HTR-8/SVneo (cell line): ENCODE results near the gene CCDC32.

Source experiments
- DNase-seq: peaks from one replicate; pipeline ENCODE4 v3.0.0; 2011; ENCODE audit warnings: low spot score, mixed read lengths; ENCODE audit not compliant: insufficient read length
- FAIRE-seq: peaks from 2 replicates; lab custom pipeline; 2011; peaks lifted over from hg19 to GRCh38; lab: Jason Lieb, UNC

The CCDC32 gene

DNA sequence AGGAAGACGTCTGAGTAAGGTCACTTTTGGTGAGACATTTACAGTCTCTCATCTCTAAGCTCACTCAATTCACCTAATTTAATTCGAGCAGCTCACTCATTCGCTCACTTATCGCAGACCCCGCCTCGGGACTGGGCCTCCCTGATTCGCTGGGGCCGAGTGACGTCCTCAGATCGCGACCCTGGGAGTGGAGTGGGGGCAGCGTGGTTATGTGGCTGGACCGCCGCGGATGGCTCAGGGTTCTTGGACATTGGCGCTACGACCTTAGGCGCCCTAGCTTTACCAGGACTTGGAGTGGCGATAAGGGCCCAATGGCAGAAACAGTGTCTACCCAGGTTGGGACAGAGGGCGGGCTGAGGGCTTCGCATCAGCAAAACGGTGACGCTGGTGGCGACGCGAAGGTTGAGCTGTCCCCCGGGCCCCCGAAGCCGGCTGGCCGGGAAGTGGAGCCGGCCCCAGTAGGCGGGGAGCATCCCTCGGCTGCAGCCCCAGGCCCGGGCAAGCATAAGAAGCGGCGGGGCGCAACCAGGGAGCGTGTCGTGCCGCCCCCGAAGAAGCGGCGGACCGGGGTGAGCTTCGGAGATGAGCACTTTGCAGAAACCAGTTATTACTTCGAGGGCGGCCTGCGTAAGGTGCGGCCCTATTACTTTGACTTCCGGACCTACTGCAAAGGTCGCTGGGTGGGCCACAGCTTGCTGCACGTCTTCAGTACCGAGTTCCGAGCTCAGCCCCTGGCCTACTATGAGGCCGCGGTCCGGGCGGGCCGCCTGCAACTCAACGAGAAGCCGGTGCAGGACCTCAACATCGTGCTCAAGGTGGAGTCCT is 4.5 kb upstream of the CCDC32 start, which contains the start of gene RPUSD2:
Gene RPUSD2 (plus strand): TSS at position 171 of the 825 bp plus-strand sequence. CDS start 39 bp downstream, at position 210.
- peak; percentile 92 for DNase-seq
- peak; percentile 26 for FAIRE-seq

GRCh38 chr15:40567111-40567510 is 2.3 kb upstream of the CCDC32 start:
- DNase-seq (no peak), FAIRE-seq (no peak)

GRCh38 chr15:40565333-40566238 is 744 bp upstream of the CCDC32 start:
- FAIRE-seq (no peak), DNase-seq (no peak)

DNA sequence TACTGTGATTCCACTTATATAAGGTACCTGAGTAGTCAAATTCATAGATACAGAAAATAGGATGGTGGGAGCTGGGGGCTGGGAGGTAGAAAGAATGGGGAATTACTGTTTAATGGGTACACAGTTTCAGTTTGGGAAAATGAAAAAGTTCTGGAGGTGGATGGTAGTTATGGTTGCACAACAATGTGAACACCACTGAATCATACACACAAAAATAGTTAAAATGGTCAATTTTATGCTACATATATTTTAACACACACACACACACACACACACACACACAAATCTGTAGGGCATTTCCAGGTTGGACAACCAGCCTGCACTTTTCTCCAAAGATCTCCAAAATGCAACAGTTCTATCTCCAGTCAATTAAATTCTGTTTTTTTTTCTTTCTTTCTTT is 1.4 kb downstream of the CCDC32 start:
- DNase-seq, result no peak
- FAIRE-seq, result no peak

DNA sequence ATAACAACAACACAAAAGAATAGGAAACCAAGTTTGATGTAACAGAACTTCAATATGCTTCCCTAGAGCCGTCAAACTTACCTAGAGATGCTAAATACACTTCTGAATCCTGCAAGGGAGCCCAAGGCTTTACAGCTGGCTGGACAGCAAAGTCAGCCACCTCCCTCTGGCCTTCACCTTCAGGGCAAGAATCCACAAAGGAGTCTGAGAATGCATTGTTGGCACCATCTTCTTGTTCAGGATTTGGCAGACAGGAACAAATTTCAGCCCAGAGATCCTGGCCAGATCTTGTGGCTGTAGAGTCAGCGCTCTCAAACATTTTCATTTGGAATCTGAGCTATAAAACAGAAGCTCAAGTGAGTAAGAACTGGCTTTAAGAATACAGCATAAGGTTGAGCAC is 2.2 kb downstream of the CCDC32 start:
- FAIRE-seq (no peak), DNase-seq (no peak)

DNA sequence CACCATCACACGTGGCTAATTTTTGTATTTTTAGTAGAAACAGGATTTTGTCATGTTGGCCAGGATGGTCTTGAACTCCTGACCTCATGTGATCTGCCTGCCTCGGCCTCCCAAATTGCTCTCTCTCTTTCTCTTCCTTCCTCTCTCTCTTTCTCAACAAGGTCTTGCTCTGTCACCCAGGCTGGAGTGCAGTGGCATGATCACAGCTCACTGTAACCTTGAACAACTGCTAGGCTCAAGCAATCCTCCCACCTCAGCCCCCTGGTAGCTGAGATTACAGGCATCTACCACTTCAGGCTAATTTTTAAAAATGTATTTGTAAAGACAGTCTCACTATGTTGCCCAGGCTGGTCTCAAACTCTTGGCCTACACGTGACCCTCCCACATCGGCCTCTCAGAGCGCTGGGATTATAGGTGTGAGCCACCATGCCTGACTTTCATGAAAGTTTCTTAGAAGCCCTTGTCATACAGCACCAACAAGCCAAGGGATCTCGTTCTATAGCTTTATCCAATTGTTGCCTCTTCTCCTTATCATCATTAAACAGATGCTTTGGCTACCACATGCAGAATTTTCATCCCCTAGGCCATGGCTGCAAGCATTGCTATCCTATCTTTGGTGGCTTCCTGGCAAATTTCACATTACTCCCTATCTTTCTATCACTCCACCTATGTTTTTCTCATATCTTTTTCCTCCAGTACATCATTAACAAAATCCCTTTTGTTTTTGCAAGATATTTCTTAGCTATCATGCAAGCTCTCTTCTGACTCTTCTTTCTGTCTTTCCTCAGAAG is 5.7 kb downstream of the CCDC32 start:
- FAIRE-seq, result no peak

DNA sequence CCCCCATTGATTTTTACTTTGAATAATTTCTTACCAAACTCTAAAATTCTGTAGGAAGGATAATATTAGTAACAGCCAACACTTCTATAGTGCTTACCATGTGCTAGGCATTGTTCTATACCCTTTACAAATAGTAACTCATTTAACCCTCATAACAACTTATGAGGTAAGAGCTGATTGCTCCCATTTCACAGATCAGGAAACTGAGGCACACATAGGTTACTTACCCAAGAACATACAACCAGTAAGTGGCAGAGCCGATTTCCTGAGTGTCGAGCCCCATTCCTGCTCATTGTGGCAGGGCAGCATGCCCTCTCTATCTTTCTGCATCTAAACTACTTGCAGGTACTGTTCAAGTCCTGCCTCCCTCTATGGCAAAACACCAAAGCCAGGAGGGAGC is 9.0 kb downstream of the CCDC32 start:
- DNase-seq (no peak), FAIRE-seq (no peak)

More for the DNA sequence above, 5.7 kb downstream of the CCDC32 start:
- no peak for DNase-seq

DNA sequence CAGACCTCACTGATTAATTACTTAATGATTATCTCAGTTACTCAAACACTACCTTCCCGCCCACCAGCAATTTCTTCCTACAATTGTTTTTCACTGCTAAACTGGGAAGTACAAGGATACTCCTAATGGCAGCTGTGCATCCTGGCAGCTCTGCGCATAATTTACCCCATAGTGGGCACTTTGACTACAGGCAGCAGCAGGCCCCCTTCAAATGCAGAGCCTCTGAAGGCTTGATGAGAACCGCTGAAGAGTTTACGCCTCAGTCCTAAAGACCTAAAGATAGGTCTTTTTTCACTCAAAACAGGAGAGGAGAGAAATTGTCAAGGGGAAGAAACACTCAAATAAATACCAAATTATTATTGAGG is 10.7 kb downstream of the CCDC32 start:
- DNase-seq (no peak), FAIRE-seq (no peak)

GRCh38 chr15:40550341-40551037 is 14.4 kb downstream of the CCDC32 start:
- no peak for FAIRE-seq
- DNase-seq, result no peak

- DNase-seq, result no peak
- FAIRE-seq, result no peak
Measured at GRCh38 chr15:40549894-40550293, 14.9 kb downstream of the CCDC32 start.

GRCh38 chr15:40548610-40549009 is 16.2 kb downstream of the CCDC32 start:
- no peak for DNase-seq
- FAIRE-seq, result no peak

DNA sequence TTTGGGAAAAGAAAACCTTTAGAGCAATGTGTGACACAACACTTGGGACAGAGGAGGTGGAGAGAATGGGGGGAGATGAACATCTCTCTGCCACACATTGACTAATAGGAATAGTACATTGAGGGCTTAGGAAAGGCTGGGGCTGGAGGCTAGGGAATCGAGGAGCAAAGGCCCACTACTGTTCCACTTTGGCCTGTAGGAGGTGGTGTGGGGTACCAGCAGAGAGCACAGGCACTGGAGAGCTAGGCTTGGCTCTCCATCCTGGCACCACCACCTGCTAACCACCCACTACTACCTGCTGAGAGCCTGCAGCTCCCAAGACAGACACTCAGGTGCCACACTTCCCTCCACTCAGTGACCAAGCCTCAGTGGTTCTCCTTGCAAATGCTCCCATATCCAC is 19.4 kb downstream of the CCDC32 start:
- DNase-seq (no peak), FAIRE-seq (no peak)

- FAIRE-seq, result no peak
- no peak for DNase-seq
Measured at GRCh38 chr15:40543631-40544294, 21.1 kb downstream of the CCDC32 start.

DNA sequence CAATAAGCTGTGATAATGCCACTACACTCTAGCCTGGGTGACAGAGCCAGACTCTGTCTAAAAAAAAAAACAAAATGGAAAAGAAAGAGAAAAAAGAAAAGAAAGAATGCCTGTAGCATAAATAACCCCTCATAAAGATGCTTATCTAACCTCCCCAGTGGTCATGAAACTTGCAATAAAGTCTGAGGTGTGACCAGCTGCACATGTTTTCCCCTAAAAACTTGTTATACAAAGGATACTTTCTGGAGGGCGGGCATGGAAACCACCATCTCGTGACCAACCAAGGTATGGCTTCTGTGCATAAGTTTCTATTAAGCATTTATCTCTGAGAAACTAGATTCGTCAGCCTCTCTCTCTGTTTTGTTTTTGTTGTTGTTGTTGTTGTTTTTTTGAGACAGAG is 21.8 kb downstream of the CCDC32 start:
- FAIRE-seq, result no peak
- no peak for DNase-seq

DNA sequence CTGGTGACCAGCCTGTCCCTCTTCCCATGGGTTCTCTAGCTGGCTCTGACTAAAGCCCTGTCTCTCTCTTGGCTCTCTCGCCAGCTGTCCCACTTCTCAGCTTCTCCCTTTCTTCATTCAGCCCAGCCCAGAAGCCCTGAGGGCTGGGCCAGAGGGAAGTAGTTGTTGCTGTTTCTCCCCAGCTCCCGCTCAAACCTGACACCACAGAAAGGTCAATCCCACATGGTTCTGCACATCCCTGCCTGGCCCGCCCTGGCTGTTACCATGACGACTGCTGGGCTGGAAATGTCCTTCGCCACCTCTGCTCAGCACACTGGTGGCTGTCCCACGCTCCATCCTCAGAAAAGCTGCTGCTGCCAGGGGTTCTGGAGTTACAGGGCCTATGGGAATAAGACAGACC is 25.9 kb downstream of the CCDC32 start:
- FAIRE-seq, result no peak
- no peak for DNase-seq

- DNase-seq (no peak), FAIRE-seq (no peak)
Measured at GRCh38 chr15:40536501-40536900, 28.3 kb downstream of the CCDC32 start.

GRCh38 chr15:40534371-40534770 is 30.5 kb downstream of the CCDC32 start:
- FAIRE-seq (no peak), DNase-seq (no peak)

GRCh38 chr15:40533763-40534364 is 31.0 kb downstream of the CCDC32 start:
- FAIRE-seq, result no peak
- no peak for DNase-seq

DNA sequence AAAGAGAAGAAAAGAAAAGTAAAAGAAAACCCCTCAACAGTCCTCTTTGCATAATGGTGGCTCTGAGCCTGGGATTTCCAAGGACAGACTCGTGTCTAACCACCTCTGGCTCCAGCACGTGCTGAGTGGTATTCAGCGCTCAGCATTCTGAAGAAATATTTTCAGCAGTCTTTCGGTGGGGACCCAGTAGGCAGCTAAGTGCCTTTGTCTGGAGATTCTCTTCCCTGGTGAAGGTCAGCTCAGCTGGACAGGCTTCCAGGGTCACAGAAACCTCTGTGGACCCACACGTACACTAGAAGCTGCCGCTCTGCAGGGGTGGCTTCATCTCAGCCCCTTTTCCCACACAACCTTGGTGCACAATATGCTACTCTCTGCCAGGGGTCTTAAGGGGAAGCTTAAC is 36.0 kb downstream of the CCDC32 start:
- DNase-seq, result no peak
- FAIRE-seq, result no peak
